PC-3 (cell line): ENCODE data around the gene NANOGP8.

Source experiments
- CTCF ChIP-seq: fragments of 300-600 bp; sonication (generic); conservative IDR thresholded peaks from 2 replicates; pipeline ENCODE4 v1.5.1; 2017; ENCODE audit warnings: antibody characterized with exemption, low read depth, mild to moderate bottlenecking, low read length
- EZH2 ChIP-seq: fragments of 300-600 bp; sonication (generic); IDR thresholded peaks from one replicate; pipeline ENCODE4 v1.6.1; 2017; ENCODE audit warnings: antibody characterized with exemption, mild to moderate bottlenecking, low read length; ENCODE audit not compliant: unreplicated experiment

GRCh38 chr15:35108453-35108852 lies 23.4 kb upstream of the NANOGP8 start:
- TF ChIP-seq CTCF (no peak), EZH2 (no peak)
